Endodermal cell (in vitro differentiated cells): ENCODE data around the gene OPRM1. TPM values are rescaled to one million over a fixed set of nuclear protein-coding genes. Genes with fewer than 3 reads are reported as not detected.
A peak's percentile ranks its signal among the peaks of the same experiment; 100 is the strongest.

Experiments
- DNase-seq: peaks from one replicate; pipeline ENCODE4 v3.0.0-alpha.2; 2017
- H3K27ac ChIP-seq: 2 replicates; pipeline ENCODE4 v1.5.1; 2013; ENCODE audit warnings: mild to moderate bottlenecking, low read depth, low read length, moderate library complexity
- H3K27me3 ChIP-seq: 2 replicates; pipeline ENCODE4 v1.6.1; 2013; ENCODE audit warnings: mild to moderate bottlenecking, low read length, moderate library complexity; ENCODE audit not compliant: insufficient read depth, control insufficient read depth, poor library complexity, severe bottlenecking
- H3K36me3 ChIP-seq: 2 replicates; pipeline ENCODE4 v1.7.0; 2013; ENCODE audit warnings: mild to moderate bottlenecking, low read length, moderate library complexity; ENCODE audit not compliant: control insufficient read depth, insufficient read depth
- H3K4me1 ChIP-seq: one replicate; pipeline ENCODE4 v1.7.0; 2013; ENCODE audit warnings: low read length; ENCODE audit not compliant: control insufficient read depth, insufficient read depth
- H3K4me3 ChIP-seq: 2 replicates; pipeline ENCODE4 v1.5.1; 2013; ENCODE audit warnings: mild to moderate bottlenecking, low read length, moderate library complexity
- H3K9ac ChIP-seq: 2 replicates; pipeline ENCODE4 v1.6.1; 2013; ENCODE audit warnings: mild to moderate bottlenecking, low read length, moderate library complexity; ENCODE audit not compliant: poor library complexity, severe bottlenecking; ENCODE audit errors: extremely low read depth
- H3K9me3 ChIP-seq: 2 replicates; pipeline ENCODE4 v1.6.1; 2013; ENCODE audit warnings: mild to moderate bottlenecking, low read length, moderate library complexity; ENCODE audit not compliant: control insufficient read depth
- H3K27ac Mint-ChIP-seq: 2 replicates; pipeline ENCODE4 v1.8.0; 2020; ENCODE audit warnings: mixed read lengths
- H3K27me3 Mint-ChIP-seq: 2 replicates; pipeline ENCODE4 v1.8.0; 2021; ENCODE audit warnings: mild to moderate bottlenecking, mixed read lengths; ENCODE audit not compliant: insufficient read depth
- H3K36me3 Mint-ChIP-seq: 2 replicates; pipeline ENCODE4 v1.8.0; 2020; ENCODE audit warnings: low read depth, mixed read lengths
- H3K4me1 Mint-ChIP-seq: 2 replicates; pipeline ENCODE4 v1.8.0; 2020; ENCODE audit warnings: mixed read lengths
- H3K4me3 Mint-ChIP-seq: 2 replicates; pipeline ENCODE4 v1.8.0; 2020; ENCODE audit warnings: mild to moderate bottlenecking, moderate library complexity, mixed read lengths
- H3K9me3 Mint-ChIP-seq: 2 replicates; pipeline ENCODE4 v1.8.0; 2020; ENCODE audit warnings: mild to moderate bottlenecking, mixed read lengths
- WGBS, 2 experiments: methylation state at CpG; one replicate each; pipeline versions ENCODE4 v1.1.5 to v1.1.7; 2013; ENCODE audit warnings: missing lambda C conversion rate in 2 of 2, mixed read lengths in 1 of 2; ENCODE audit not compliant: insufficient coverage in 1 of 2, insufficient read length in 1 of 2; 5-methylcytosine and 5-hydroxymethylcytosine counted together
- total RNA-seq, 2 donors: library from RNA; stranded (reverse); fragmentation: NEBNext Ultra II Directional in 1 of 2; extraction: Animal tissue kit (Norgen Biotek cat#: 25700) in 1 of 2; gene quantifications; 2 replicates in 1 of 2; 3 replicates in 1 of 2; pipeline ENCODE4 v1.2.1, GENCODE V29; 2021
- TF ChIP-seq, protein P1 (sequence below): fragments of 200-600 bp; sonication (generic); conservative IDR thresholded peaks from 2 replicates; pipeline ENCODE4 v1.5.0; 2021; ENCODE audit warnings: antibody characterized with exemption, mild to moderate bottlenecking

OPRM1 gene
- total RNA-seq, 2 donors from 2014 or later: not detected

- whole genome bisulfite sequencing, 2 experiments: 92 to 95% methylated on average over 3 of the region's 3 CpGs
- Mint-ChIP-seq H3K9me3 (no peaks in the 10 kb centered on the region), H3K27ac (no peak overlapping the region), H3K36me3 (no peaks in the 10 kb centered on the region), H3K27me3 (no peaks in the 10 kb centered on the region), H3K4me1 (peaks cover 19% of the 10 kb centered on the region), H3K4me3 (no peak overlapping the region)
- H3K9ac ChIP-seq: no peak overlapping the region
- no peak overlapping the region for H3K4me3 ChIP-seq
- DNase-seq: no peak
- no peak overlapping the region for H3K27ac ChIP-seq
- H3K9me3 ChIP-seq: no peaks in the 10 kb centered on the region
- TF ChIP-seq, protein P1, sequence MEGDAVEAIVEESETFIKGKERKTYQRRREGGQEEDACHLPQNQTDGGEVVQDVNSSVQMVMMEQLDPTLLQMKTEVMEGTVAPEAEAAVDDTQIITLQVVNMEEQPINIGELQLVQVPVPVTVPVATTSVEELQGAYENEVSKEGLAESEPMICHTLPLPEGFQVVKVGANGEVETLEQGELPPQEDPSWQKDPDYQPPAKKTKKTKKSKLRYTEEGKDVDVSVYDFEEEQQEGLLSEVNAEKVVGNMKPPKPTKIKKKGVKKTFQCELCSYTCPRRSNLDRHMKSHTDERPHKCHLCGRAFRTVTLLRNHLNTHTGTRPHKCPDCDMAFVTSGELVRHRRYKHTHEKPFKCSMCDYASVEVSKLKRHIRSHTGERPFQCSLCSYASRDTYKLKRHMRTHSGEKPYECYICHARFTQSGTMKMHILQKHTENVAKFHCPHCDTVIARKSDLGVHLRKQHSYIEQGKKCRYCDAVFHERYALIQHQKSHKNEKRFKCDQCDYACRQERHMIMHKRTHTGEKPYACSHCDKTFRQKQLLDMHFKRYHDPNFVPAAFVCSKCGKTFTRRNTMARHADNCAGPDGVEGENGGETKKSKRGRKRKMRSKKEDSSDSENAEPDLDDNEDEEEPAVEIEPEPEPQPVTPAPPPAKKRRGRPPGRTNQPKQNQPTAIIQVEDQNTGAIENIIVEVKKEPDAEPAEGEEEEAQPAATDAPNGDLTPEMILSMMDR: no peak
- H3K36me3 ChIP-seq: no peaks in the 10 kb centered on the region
- H3K27me3 ChIP-seq: no peaks in the 10 kb centered on the region
- no peaks in the 10 kb centered on the region for H3K4me1 ChIP-seq
Measured at GRCh38 chr6:154213782-154214181, 174.7 kb downstream of the OPRM1 start.

- Histone ChIP-seq H3K36me3 (no peaks in the 10 kb centered on the region), H3K9ac (no peak overlapping the region), H3K27me3 (no peaks in the 10 kb centered on the region), H3K27ac (no peak overlapping the region), H3K9me3 (no peaks in the 10 kb centered on the region), H3K4me3 (no peak overlapping the region), H3K4me1 (peaks cover 5% of the 10 kb centered on the region)
- peak overlapping the region; percentile 20 for H3K27ac Mint-ChIP-seq
- H3K9me3 Mint-ChIP-seq: no peaks in the 10 kb centered on the region
- no peak overlapping the region for H3K4me3 Mint-ChIP-seq
- DNase-seq: no peak
- H3K4me1 Mint-ChIP-seq: peaks cover 28% of the 10 kb centered on the region
- no peaks in the 10 kb centered on the region for H3K27me3 Mint-ChIP-seq
- 84 to 90% methylated on average over 2 to 6 of the region's 6 CpGs for WGBS, 2 experiments
- TF ChIP-seq, protein P1: no peak
- no peaks in the 10 kb centered on the region for H3K36me3 Mint-ChIP-seq
Measured at GRCh38 chr6:154218301-154218700, 179.3 kb downstream of the OPRM1 start.

GRCh38 chr6:154218787-154219186 lies 179.7 kb downstream of the OPRM1 start:
- no peak overlapping the region for H3K27ac ChIP-seq
- Mint-ChIP-seq H3K4me3 (no peak overlapping the region), H3K9me3 (no peaks in the 10 kb centered on the region), H3K27me3 (no peaks in the 10 kb centered on the region), H3K4me1 (peaks cover 25% of the 10 kb centered on the region), H3K27ac (no peak overlapping the region), H3K36me3 (no peaks in the 10 kb centered on the region)
- no peak overlapping the region for H3K9ac ChIP-seq
- no peak for DNase-seq
- no peaks in the 10 kb centered on the region for H3K27me3 ChIP-seq
- TF ChIP-seq, protein P1: no peak
- no peak overlapping the region for H3K4me3 ChIP-seq
- H3K4me1 ChIP-seq: peaks cover 5% of the 10 kb centered on the region
- H3K9me3 ChIP-seq: no peaks in the 10 kb centered on the region
- H3K36me3 ChIP-seq: no peaks in the 10 kb centered on the region
- WGBS, 2 experiments: 73 to 80% methylated on average over 3 to 6 of the region's 6 CpGs
